SK-N-MC (cell line): ENCODE measurements around the gene MYO1D.

Experiments
- EZH2 ChIP-seq: fragments of 200-600 bp; sonication (generic); IDR thresholded peaks from one replicate; pipeline ENCODE4 v1.6.1; 2017; ENCODE audit warnings: antibody characterized with exemption
- FOXP2 ChIP-seq: optimal IDR thresholded peaks from 2 replicates; pipeline ENCODE3; 2011; ENCODE audit warnings: mild to moderate bottlenecking, moderate library complexity; ENCODE audit not compliant: insufficient read depth; ENCODE audit errors: extremely low read length, control extremely low read depth
- POLR2AphosphoS5 ChIP-seq: IDR thresholded peaks from 2 replicates; pipeline ENCODE4 v1.6.1; 2012; ENCODE audit warnings: mild to moderate bottlenecking, low read depth, low read length, borderline replicate concordance

DNA sequence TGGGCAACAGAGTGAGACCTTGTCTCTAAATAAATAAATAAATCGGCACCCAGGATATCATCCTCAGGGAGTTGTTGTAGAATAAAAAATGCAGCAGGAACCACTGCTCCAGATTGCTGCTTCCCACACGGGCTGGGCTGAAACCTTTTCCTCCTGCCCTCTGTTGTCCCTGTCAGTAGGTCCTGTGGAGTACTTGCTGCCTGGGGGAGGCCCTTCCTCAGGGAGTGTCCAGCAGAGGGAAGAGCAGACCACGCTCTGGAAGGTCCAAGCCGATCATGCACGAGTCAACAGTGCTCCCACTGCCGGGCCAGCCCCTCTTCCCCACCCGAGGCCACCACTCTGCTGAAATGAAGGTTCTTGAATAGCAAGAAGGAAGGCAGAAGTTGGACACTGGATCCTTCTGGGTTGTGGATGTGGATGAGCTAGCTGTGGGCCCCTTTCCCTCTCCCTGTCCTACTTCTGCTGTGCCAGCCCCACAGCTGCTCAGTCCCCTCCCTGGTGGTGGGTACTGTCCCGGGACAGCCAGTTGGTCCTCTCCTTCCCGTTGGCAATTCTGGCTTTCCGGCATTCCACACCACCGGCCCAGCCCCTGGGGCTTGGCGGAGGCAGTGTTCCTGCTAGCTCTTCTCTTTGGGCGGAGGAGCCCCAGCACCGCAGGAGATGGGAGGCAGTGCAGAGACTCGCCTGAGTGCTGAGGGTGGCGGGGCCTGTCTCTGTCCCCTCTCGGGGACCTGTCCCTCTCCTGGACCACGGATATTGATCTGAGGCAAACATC is 379.3 kb downstream of the MYO1D start:
- TF ChIP-seq EZH2 = no peak
- no peak for TF ChIP-seq POLR2AphosphoS5
- TF ChIP-seq FOXP2 = no peak
